Activated T-cell treated with anti-CD3 and anti-CD28 coated beads, Interleukin-2, amount 50 U/mL, for 48 hours (primary cell): ENCODE data around the gene ALG11.
"Not testable (repeated sequence)": the region's sequence is repeated elsewhere in the genome, so short reads cannot be mapped to it uniquely, and the experiment has no call there.

Experiments
- DNase-seq, 2 experiments: peaks; one replicate each; pipeline ENCODE4 v3.0.0-alpha.2; 2020

Gene ALG11

DNA sequence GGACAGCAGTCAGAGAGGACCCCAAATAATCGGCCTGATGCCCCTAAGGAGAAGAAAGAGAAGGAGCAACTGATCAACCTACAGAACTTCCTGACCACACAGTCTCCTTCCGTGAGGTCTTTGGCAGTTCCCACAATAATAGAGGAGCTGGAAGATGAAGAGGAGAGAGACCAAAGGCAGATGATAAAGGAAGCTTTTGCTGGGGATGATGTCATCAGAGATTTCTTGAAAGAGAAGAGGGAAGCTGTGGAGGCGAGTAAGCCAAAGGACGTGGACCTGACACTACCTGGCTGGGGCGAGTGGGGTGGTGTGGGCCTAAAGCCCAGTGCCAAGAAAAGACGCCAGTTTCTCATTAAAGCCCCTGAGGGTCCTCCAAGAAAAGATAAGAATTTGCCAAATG, 18.2 kb downstream of the ALG11 start:
- not testable (repeated sequence) for DNase-seq

GRCh38 chr13:52033039-52033438, 20.8 kb downstream of the ALG11 start:
- DNase-seq: no peak

DNA sequence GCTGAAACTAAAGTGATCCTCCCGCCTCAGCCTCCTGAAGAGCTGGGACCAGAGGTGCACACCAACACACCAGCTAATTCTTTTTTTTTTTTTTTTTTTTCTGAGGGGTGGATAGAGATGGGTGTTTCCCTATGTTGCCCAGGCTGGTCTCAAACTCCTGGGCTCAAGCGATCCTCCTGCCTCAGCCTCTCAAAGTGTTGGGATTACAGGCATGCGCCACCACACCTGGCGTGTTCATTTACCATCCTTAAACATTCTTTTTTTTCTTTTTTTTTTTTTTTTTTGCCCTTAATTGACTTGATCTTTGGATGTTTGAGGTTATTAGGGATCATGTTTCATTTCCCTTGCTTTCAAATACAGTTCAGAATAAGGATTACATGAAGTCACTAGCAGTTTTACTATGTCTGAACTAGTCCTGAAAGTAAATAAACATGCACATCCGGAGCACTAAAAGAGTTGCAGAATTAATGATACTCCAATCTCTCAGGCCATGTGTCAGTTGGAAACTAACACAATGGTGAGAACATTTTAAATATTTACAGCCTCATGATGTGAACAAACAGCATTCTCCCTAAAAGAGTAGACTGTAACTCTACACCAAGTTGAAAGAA, 22.5 kb downstream of the ALG11 start:
- no peak for DNase-seq

DNA sequence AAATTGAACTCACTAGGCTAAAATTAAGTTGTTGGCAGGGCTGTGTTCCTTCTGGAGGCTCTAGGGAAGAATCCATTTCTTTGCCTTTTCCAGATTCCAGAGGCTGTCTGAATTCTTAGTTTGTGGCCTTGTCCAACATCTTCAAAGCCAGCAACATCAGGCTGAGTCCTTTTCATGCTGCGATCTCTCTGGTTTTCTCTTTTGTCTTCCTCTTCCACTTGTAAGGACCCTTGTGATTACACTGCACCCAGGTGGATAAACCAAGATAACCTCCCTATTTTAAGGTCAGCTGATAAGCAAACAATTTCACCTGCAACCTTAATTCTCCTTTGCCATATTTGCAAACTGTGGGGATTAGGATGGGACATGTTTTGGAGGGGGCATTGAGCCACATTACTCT, 23.8 kb downstream of the ALG11 start:
- DNase-seq: no peak

DNA sequence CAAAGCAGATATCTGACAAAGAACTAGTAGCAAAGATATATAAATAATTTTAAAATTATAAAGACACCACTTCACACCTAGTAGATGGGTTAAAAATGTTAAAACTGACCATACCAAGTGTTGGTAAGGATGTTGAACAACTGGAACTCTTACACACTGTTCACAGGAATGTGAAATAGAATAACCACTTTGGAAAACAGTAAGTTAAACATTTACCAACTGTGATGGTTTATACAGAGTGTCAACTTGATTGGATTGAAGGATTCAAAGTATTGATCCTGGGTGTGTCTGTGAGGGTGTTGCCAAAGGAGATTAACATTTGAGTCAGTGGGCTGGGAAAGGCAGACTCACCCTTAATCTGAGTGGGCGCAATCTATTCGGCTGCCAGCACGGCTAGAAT, 31.5 kb downstream of the ALG11 start:
- no peak for DNase-seq

- DNase-seq: no peak
Observed at GRCh38 chr13:52047463-52047862, 35.3 kb downstream of the ALG11 start.

GRCh38 chr13:52048516-52048915, 36.3 kb downstream of the ALG11 start:
- DNase-seq: no peak

GRCh38 chr13:52051400-52051799, 39.2 kb downstream of the ALG11 start:
- DNase-seq: no peak

DNA sequence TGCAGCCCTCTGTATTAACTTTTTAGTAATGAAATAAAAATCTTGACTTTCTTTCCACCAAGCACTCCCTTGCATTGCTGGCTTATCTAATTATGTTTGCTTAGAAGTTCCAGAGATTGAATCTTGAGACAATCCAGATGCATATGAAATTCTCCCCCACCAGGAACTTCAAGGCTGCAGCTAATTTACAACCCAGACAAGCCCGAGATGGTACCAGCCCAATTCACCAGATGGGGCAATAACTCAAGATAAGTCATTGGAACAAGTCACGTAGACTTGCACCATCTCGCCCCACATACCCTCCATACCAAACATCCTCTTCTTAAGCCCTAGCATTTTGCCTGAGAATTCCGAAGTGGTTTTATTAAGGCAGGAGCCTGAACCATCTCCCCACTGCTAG, 41.3 kb downstream of the ALG11 start:
- DNase-seq: no peak

- not testable (repeated sequence) for DNase-seq
Observed at GRCh38 chr13:52061064-52061463, 48.9 kb downstream of the ALG11 start.

DNA sequence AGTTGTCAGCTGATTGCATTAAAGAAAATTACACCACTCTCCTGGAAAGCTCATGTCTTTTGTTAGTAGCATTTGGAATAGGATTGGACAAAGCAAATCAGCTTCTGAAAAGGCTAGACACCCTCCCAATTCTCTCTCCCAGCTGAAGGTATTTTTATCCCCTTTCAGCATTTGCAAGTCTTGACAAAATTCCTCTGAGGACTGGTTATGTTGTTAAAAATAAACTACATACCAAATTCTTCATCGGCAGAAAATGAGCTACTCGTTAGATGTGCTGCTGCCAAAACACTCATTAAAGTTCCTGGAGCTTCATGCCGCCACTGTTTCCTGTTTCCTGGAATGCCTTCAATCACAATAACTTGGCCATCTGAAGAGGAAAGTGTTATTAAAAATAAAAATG, 49.4 kb downstream of the ALG11 start:
- DNase-seq: no peak

DNA sequence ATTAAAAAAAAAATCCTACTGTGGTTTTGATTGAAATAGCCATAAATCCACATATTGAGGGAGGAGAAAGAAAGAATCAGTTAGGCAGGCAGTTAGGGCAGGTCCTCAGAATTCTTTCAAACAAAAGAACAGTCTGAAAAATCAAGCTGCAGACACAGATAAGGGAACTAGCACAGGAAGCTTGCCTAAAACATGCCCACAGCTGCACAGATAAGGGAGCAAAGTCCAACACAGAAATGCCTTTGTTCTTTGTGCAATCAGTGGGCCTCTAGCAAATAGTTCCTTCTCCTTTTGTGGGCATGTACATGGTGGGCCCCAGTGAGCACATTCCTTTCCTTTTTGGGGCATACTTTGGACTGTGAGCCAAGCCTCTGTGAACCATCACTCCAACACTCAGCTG, 55.0 kb downstream of the ALG11 start:
- DNase-seq: no peak

DNA sequence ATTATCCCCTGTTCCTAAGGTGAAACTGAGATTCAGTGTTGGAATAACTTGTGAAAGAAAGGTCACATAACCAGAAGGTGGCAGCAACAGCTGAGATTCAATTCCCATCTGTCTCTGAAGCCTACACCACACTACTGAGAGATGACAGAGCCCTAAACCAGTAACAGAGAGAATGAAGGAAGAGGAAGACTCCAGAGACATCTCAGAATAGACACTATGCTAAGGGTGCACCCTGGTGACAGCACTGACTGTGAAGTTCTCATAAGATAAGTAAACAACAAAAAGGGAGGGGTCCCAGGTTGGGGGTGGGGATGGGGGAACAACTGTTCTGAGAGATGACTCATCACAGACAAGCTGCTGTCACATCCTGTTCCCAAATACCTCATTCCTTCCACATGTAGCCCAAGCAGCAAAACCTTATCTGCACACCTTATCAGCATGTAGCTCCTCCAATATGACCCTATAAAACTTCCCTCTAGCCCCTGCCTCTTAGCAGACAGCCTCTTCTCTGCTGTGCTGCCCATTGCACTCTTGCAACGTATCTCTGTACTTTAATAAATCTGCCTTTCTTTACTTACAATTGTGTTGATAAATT, 58.8 kb downstream of the ALG11 start:
- DNase-seq: peak; percentile 23 to 27
